GM12878 (cell line): Measurements from ENCODE around the gene FCHSD2. TPM values are rescaled to one million over a fixed set of nuclear protein-coding genes. Genes with fewer than 3 reads are reported as not detected.

Experiments
- ATAC-seq: fragments of 200-7000 bp; cut with Tn5 transposase; 3 replicates; pipeline ENCODE4 v1.9.1; 2020; ENCODE audit warnings: mild to moderate bottlenecking, moderate library complexity
- BruUV-seq: library from RNA; stranded (reverse); fragments of 400-500 nt; replicated peaks from 2 replicates; lab custom pipeline; 2021; lab: Mats Ljungman, UMichigan
- CTCF ChIA-PET: fragments of 300-600 bp; sonication (Branson Sonifier 250); formaldehyde crosslinking; extraction: SDS; loops from one replicate; lab custom pipeline; 2021; ENCODE audit warnings: inconsistent platforms; lab: Yijun Ruan, JAX
- POLR2A ChIA-PET: fragments of 350-600 bp; formaldehyde crosslinking; extraction: SDS; loops from one replicate; lab custom pipeline; 2021; ENCODE audit warnings: inconsistent platforms; lab: Charles Lee
- RAD21 ChIA-PET: fragments of 300-600 bp; sonication (Branson Sonifier 250); formaldehyde crosslinking; loops from one replicate; lab custom pipeline; 2023; ENCODE audit warnings: antibody characterized with exemption; ENCODE audit not compliant: unreplicated experiment; lab: Charles Lee
- SMC1A ChIA-PET: fragments of 300-600 bp; sonication (Branson Sonifier 250); formaldehyde crosslinking; loops from one replicate; lab custom pipeline; 2023; ENCODE audit not compliant: unreplicated experiment, uncharacterized antibody; lab: Charles Lee
- DNase-seq: peaks from one replicate; pipeline ENCODE4 v3.0.0-alpha.2; 2011; ENCODE audit warnings: low read depth, low spot score
- FAIRE-seq: peaks from 3 replicates; lab custom pipeline; 2011; peaks lifted over from hg19 to GRCh38; lab: Jason Lieb, UNC
- H2AFZ ChIP-seq: 2 replicates; pipeline ENCODE4 v1.6.0; 2011; ENCODE audit warnings: low read depth, low read length, control low read depth; ENCODE audit not compliant: control insufficient read depth
- H3K27ac ChIP-seq: 2 replicates; pipeline ENCODE4 v1.5.1; 2011; ENCODE audit warnings: control low read depth; ENCODE audit not compliant: control insufficient read depth, insufficient read depth
- H3K27me3 ChIP-seq, 2 experiments: replicated peaks in 1 of 2; 2 replicates each; pipeline versions ENCODE4 v1.6.0 to v1.6.1; 2011; ENCODE audit warnings: low read length in 1 of 2; ENCODE audit not compliant: control insufficient read depth in 2 of 2, insufficient read depth in 2 of 2
- H3K36me3 ChIP-seq, 2 experiments: 2 replicates each; pipeline ENCODE4 v1.5.1; 2011; ENCODE audit warnings: low read length in 1 of 2; ENCODE audit not compliant: control insufficient read depth in 2 of 2, insufficient read depth in 2 of 2
- H3K4me1 ChIP-seq: 2 replicates; pipeline ENCODE4 v1.6.1; 2011; ENCODE audit warnings: mild to moderate bottlenecking, low read length, moderate library complexity, mixed read lengths; ENCODE audit not compliant: control insufficient read depth, insufficient read depth
- H3K4me2 ChIP-seq: 2 replicates; pipeline ENCODE4 v1.6.0; 2011; ENCODE audit warnings: control low read depth; ENCODE audit not compliant: control insufficient read depth, insufficient read depth
- H3K4me3 ChIP-seq: fragments of 200-600 bp; sonication (generic); 2 replicates; pipeline ENCODE4 v1.5.1; 2016
- H3K79me2 ChIP-seq: 2 replicates; pipeline ENCODE4 v1.6.0; 2011; ENCODE audit warnings: low read length; ENCODE audit not compliant: control insufficient read depth, insufficient read depth
- H3K9ac ChIP-seq: 2 replicates; pipeline ENCODE4 v1.8.0; 2011; ENCODE audit warnings: low read length, control low read depth, mixed read lengths; ENCODE audit not compliant: control insufficient read depth, insufficient read depth
- H3K9me3 ChIP-seq: replicated peaks from 3 replicates; pipeline ENCODE4 v1.5.1; 2011; ENCODE audit warnings: mild to moderate bottlenecking, low read length; ENCODE audit not compliant: control insufficient read depth, insufficient read depth
- H4K20me1 ChIP-seq: 2 replicates; pipeline ENCODE4 v1.6.0; 2011; ENCODE audit not compliant: control insufficient read depth, insufficient read depth
- BHLHE40 ChIP-seq, 2 experiments: fragments of 450-650 bp in 1 of 2; IDR thresholded peaks; 2 replicates each; pipeline ENCODE4 v1.6.1; 2011 to 2017; ENCODE audit warnings: low read depth in 2 of 2, borderline replicate concordance in 1 of 2, improper control_type of control experiment in 1 of 2, low read length in 1 of 2, mild to moderate bottlenecking in 1 of 2
- FOXM1 ChIP-seq: IDR thresholded peaks from 2 replicates; pipeline ENCODE4 v1.6.1; 2012; ENCODE audit warnings: low read depth, mild to moderate bottlenecking, inconsistent platforms, low read length, moderate library complexity
- HDGF ChIP-seq: fragments of 450-650 bp; IDR thresholded peaks from 2 replicates; pipeline ENCODE4 v1.6.1; 2016; ENCODE audit warnings: antibody characterized with exemption
- POLR2AphosphoS5 ChIP-seq: IDR thresholded peaks from 2 replicates; pipeline ENCODE4 v1.6.1; 2011; ENCODE audit warnings: mild to moderate bottlenecking, low read length, inconsistent platforms
- RAD51 ChIP-seq: fragments of 450-650 bp; IDR thresholded peaks from 2 replicates; pipeline ENCODE4 v1.6.1; 2016; ENCODE audit warnings: moderate library complexity, mild to moderate bottlenecking, inconsistent platforms
- RELA ChIP-seq: fragments of 450-650 bp; IDR thresholded peaks from 2 replicates; pipeline ENCODE4 v1.8.0; 2014; ENCODE audit warnings: borderline replicate concordance; ENCODE audit not compliant: partially characterized antibody
- ZNF384 ChIP-seq: IDR thresholded peaks from 2 replicates; pipeline ENCODE4 v1.6.1; 2012; ENCODE audit warnings: low read depth, mild to moderate bottlenecking, low read length, improper control_type of control experiment, borderline replicate concordance
- WGBS: methylation state at CpG from one replicate; pipeline ENCODE4 v1.1.6; 2016; ENCODE audit warnings: low lambda C conversion rate; ENCODE audit not compliant: insufficient replicate concordance, insufficient coverage; ENCODE audit errors: missing lambda C conversion rate; 5-methylcytosine and 5-hydroxymethylcytosine counted together
- in situ Hi-C: fragments of 300-500 bp; cut with MboI; formaldehyde crosslinking; loops from 9 replicates; pipeline ENCODE4 v1.14.3; 2018; ENCODE audit warnings: mixed read lengths
- intact Hi-C: fragments of 100-400 bp; cut with micrococcal nuclease; formaldehyde crosslinking; loops from one replicate; pipeline ENCODE4 v1.14.2; 2022; ENCODE audit not compliant: unreplicated experiment
- polyA plus RNA-seq, 11 experiments: library from polyadenylated mRNA; depleted of rRNA in 4 of 11; unstranded in 6 of 11; stranded (reverse) in 5 of 11; fragments of >200 nt; fragmentation: Nextera tagmentation in 4 of 11; fragmentation: Illumina TruSeq in 1 of 11; extraction: Ambion mirVana in 4 of 11; extraction: Trizol in 1 of 11; gene quantifications; 1 replicate in 1 of 11; 2 replicates in 10 of 11; pipeline versions ENCODE4 v1.2.1 to v1.2.3, GENCODE V29; 2011 to 2016; ENCODE audit warnings: inconsistent platforms in 2 of 11, missing spikeins in 2 of 11, low read depth in 1 of 11
- total RNA-seq, 4 experiments: library from RNA; depleted of rRNA in 3 of 4; stranded (reverse); fragments of >200 nt in 3 of 4; fragmentation: Illumina TruSeq in 1 of 4; extraction: Trizol in 1 of 4; gene quantifications; 2 replicates each; pipeline versions ENCODE4 v1.2.1 to v1.2.3, GENCODE V29; 2013 to 2021
- TF ChIP-seq, protein P1 (sequence below), 3 experiments: IDR thresholded peaks in 2 of 3; conservative IDR thresholded peaks in 1 of 3; 2 replicates each; pipeline ENCODE4 v1.5.1; 2011; ENCODE audit warnings: low read depth in 3 of 3, low read length in 3 of 3, mild to moderate bottlenecking in 3 of 3, control low read depth in 2 of 3, moderate library complexity in 2 of 3, inconsistent platforms in 1 of 3, mixed read lengths in 1 of 3; ENCODE audit not compliant: control insufficient read depth in 2 of 3, insufficient read depth in 1 of 3; ENCODE audit errors: extremely low read depth in 1 of 3
- TF ChIP-seq, protein P2 (sequence below): fragments of 450-650 bp; IDR thresholded peaks from 2 replicates; pipeline ENCODE4 v1.6.1; 2017; ENCODE audit warnings: mild to moderate bottlenecking, moderate library complexity

Gene FCHSD2
- total and polyA plus RNA-seq, 10 of the 15 experiments (the other 5 are each of a cell fraction or from before 2014, with no cell fraction given) = 13.2 to 89.8 (median 47.8) TPM

DNA sequence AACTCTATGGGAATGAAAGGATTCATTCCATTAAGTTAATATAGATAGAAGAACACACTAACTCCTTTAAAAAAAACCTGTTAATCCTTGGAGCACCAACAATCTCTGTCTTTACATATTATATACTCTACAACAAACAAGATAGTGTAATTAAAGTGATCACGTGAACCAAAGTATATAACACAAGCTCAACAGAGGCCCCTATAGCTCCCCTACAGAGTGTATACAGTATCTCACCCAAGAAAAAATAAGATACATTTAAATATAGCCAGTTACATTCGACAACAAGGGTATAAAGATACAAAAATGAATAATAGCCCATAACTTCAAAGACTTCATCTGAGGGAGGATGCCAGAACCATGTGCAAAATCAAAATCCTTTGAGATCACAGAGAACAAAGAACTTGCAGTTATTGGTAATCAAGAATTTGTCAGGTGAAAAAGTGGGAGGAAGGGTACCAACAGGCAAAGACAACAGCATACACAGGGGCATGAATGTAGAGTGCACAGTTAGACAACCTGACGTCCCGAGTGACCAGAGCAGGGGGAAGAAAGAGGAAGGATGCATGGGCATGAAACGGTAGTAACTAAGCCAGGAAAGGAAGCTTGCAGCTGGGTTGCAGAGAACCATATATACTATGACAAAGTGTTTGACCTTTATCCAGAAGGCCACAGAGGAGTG, 4.7 kb downstream of the FCHSD2 start:
- intact Hi-C loops = loop anchor here (5.0 kb wide), 2 partner anchors 50 to 65 kb away; no protein-coding TSS in a partner anchor
- BruUV-seq = no TSS peak
- peak; percentile 33 for ATAC-seq
- RAD21 ChIA-PET = interaction anchor here (0.6 to 22.1 kb wide), 17 partner anchors 9 to 493 kb away, joined by 3 to 441 read pairs (median 3); no protein-coding TSS in a partner anchor
- 0 out of 2 replicates have a peak overlapping the region, but pooled peaks have one; percentile 13 for H3K9ac ChIP-seq
- peaks cover 6% of the 10 kb centered on the region; the same call in 1 of the 2 replicates for H3K4me1 ChIP-seq
- H3K36me3 ChIP-seq = peaks cover 0 to 22% of the 10 kb centered on the region in 2 experiments
- no peak overlapping the region for H2AFZ ChIP-seq
- no peak for DNase-seq
- H3K4me2 ChIP-seq = peak overlapping the region; percentile 85
- in situ Hi-C loops = no loop called here
- SMC1A ChIA-PET = interaction anchor here (0.7 to 37.3 kb wide), 22 partner anchors 10 to 251 kb away, joined by 3 to 926 read pairs (median 4); no protein-coding TSS in a partner anchor
- no peaks in the 10 kb centered on the region for H3K9me3 ChIP-seq
- H4K20me1 ChIP-seq = peaks cover 3% of the 10 kb centered on the region; the same call in 1 of the 2 replicates
- WGBS = 22% methylated on average over 5 of the region's 5 CpGs
- FAIRE-seq = peak; percentile 76
- H3K4me3 ChIP-seq = peak overlapping the region; percentile 90
- TF ChIP-seq BHLHE40 (IDR thresholded peaks at IDR 0.05; ENCODE audit: borderline replicate concordance in 1 of 2, low read depth in 2 of 2, low read length in 1 of 2) = peak; percentile 32 to 58; a peak in 1 of 4 replicates
- peak; percentile 57 for TF ChIP-seq POLR2AphosphoS5
- TF ChIP-seq RAD51 = peak; percentile 71
- no peak for TF ChIP-seq RELA
- TF ChIP-seq ZNF384 = no peak
- TF ChIP-seq HDGF = 0 out of 2 replicates have a peak, but pooled peaks have one; percentile 21
- TF ChIP-seq, protein P1, sequence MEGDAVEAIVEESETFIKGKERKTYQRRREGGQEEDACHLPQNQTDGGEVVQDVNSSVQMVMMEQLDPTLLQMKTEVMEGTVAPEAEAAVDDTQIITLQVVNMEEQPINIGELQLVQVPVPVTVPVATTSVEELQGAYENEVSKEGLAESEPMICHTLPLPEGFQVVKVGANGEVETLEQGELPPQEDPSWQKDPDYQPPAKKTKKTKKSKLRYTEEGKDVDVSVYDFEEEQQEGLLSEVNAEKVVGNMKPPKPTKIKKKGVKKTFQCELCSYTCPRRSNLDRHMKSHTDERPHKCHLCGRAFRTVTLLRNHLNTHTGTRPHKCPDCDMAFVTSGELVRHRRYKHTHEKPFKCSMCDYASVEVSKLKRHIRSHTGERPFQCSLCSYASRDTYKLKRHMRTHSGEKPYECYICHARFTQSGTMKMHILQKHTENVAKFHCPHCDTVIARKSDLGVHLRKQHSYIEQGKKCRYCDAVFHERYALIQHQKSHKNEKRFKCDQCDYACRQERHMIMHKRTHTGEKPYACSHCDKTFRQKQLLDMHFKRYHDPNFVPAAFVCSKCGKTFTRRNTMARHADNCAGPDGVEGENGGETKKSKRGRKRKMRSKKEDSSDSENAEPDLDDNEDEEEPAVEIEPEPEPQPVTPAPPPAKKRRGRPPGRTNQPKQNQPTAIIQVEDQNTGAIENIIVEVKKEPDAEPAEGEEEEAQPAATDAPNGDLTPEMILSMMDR (IDR thresholded peaks at IDR 0.05 in 2 of 3, conservative IDR thresholded peaks at IDR 0.05 in 1 of 3; ENCODE audit: control insufficient read depth in 2 of 3, extremely low read depth in 1 of 3, insufficient read depth in 1 of 3, low read depth in 3 of 3, low read length in 3 of 3) = peak; percentile 13 to 36 (median 26); a peak in 2 of 6 replicates
- TF ChIP-seq, protein P2, sequence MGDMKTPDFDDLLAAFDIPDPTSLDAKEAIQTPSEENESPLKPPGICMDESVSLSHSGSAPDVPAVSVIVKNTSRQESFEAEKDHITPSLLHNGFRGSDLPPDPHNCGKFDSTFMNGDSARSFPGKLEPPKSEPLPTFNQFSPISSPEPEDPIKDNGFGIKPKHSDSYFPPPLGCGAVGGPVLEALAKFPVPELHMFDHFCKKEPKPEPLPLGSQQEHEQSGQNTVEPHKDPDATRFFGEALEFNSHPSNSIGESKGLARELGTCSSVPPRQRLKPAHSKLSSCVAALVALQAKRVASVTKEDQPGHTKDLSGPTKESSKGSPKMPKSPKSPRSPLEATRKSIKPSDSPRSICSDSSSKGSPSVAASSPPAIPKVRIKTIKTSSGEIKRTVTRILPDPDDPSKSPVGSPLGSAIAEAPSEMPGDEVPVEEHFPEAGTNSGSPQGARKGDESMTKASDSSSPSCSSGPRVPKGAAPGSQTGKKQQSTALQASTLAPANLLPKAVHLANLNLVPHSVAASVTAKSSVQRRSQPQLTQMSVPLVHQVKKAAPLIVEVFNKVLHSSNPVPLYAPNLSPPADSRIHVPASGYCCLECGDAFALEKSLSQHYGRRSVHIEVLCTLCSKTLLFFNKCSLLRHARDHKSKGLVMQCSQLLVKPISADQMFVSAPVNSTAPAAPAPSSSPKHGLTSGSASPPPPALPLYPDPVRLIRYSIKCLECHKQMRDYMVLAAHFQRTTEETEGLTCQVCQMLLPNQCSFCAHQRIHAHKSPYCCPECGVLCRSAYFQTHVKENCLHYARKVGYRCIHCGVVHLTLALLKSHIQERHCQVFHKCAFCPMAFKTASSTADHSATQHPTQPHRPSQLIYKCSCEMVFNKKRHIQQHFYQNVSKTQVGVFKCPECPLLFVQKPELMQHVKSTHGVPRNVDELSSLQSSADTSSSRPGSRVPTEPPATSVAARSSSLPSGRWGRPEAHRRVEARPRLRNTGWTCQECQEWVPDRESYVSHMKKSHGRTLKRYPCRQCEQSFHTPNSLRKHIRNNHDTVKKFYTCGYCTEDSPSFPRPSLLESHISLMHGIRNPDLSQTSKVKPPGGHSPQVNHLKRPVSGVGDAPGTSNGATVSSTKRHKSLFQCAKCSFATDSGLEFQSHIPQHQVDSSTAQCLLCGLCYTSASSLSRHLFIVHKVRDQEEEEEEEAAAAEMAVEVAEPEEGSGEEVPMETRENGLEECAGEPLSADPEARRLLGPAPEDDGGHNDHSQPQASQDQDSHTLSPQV = no peak
- no peak for TF ChIP-seq FOXM1
- H3K27me3 ChIP-seq = no peaks in the 10 kb centered on the region
- peaks cover 96% of the 10 kb centered on the region for H3K79me2 ChIP-seq
- H3K27ac ChIP-seq = 0 out of 2 replicates have a peak overlapping the region, but pooled peaks have one; percentile 24
- CTCF ChIA-PET = interaction anchor here (0.8 to 4.0 kb wide), 24 partner anchors 9 to 303 kb away, joined by 3 to 17 read pairs (median 4); no protein-coding TSS in a partner anchor
- POLR2A ChIA-PET = interaction anchor here (1.2 to 18.6 kb wide), 5 partner anchors 11 to 172 kb away, joined by 3 to 384 read pairs (median 6); no protein-coding TSS in a partner anchor
